A549 (cell line): ENCODE data around the gene RPS6KB2.

Experiments used
- POLR2A ChIP-seq: IDR thresholded peaks from 2 replicates; pipeline ENCODE4 v1.6.1; 2012; ENCODE audit warnings: mild to moderate bottlenecking, low read length
- TP53 ChIP-seq: fragments of 250-450 bp; sonication (Bioruptor Pico); IDR thresholded peaks from 2 replicates; pipeline ENCODE4 v1.5.0; 2021; ENCODE audit warnings: mild to moderate bottlenecking, moderate library complexity
- TF ChIP-seq, protein P1 (sequence below): fragments of 450-650 bp; IDR thresholded peaks from 2 replicates; pipeline ENCODE4 v1.6.1; 2014; ENCODE audit warnings: antibody characterized with exemption
- TF ChIP-seq, protein P2 (sequence below): fragments of >200 bp; sonication (Bioruptor Twin); formaldehyde crosslinking; IDR thresholded peaks from 3 replicates; pipeline ENCODE4 v1.5.1; 2016

DNA sequence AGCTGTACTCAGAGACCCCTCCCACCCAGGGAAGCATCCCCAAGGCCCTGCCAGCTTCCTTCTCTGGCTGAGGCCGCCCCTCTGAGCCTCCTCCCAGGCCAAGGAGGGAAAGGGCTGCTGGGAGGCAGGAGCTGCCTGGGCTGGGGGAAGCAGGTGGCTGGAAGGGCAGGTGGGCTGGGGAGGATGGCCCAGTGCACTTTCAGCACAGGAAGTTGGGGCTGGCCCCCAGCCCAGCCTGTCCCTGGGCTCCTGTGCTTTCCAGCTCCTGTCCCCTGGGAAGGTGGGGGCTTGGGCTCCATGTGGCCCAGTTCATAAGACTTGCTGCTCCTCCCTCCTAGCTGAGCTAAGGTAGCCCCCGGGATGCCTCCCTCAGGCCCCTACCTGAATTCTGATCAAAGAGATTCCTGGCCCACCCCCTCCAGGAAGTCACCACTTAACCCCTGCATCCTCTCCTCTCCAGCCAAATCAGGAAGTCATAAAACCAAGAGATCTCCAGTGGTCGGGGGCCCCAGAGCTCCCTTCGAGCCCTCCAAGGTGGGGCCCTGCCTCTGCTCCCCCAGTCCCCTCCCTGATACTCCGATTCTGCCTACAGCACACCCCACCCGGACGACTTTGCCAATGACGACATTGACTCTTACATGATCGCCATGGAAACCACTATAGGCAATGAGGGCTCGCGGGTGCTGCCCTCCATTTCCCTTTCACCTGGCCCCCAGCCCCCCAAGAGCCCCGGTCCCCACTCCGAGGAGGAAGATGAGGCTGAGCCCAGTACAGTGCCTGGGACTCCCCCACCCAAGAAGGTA, 31.5 kb upstream of the RPS6KB2 start:
- TF ChIP-seq, protein P1, sequence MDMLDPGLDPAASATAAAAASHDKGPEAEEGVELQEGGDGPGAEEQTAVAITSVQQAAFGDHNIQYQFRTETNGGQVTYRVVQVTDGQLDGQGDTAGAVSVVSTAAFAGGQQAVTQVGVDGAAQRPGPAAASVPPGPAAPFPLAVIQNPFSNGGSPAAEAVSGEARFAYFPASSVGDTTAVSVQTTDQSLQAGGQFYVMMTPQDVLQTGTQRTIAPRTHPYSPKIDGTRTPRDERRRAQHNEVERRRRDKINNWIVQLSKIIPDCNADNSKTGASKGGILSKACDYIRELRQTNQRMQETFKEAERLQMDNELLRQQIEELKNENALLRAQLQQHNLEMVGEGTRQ = no peak
- TF ChIP-seq, protein P2, sequence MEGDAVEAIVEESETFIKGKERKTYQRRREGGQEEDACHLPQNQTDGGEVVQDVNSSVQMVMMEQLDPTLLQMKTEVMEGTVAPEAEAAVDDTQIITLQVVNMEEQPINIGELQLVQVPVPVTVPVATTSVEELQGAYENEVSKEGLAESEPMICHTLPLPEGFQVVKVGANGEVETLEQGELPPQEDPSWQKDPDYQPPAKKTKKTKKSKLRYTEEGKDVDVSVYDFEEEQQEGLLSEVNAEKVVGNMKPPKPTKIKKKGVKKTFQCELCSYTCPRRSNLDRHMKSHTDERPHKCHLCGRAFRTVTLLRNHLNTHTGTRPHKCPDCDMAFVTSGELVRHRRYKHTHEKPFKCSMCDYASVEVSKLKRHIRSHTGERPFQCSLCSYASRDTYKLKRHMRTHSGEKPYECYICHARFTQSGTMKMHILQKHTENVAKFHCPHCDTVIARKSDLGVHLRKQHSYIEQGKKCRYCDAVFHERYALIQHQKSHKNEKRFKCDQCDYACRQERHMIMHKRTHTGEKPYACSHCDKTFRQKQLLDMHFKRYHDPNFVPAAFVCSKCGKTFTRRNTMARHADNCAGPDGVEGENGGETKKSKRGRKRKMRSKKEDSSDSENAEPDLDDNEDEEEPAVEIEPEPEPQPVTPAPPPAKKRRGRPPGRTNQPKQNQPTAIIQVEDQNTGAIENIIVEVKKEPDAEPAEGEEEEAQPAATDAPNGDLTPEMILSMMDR = no peak
- no peak for TF ChIP-seq TP53 (CRISPR knock-in tag)
- no peak for TF ChIP-seq POLR2A
